Measurements from ENCODE around the gene SIGLEC12.

The SIGLEC12 gene

GRCh38 chr19:51501594-51502263 is at the start of gene SIGLEC12:
SIGLEC12 (minus strand) TSS chr19:51501800; CDS start chr19:51501733, 67 bp downstream.
- intact Hi-C loops (cut with DNase I): no loop called here
- DNase-seq: peak in 36 of 42 donors; percentile 6 to 63 (median 37)

GRCh38 chr19:51550848-51551672 is 49.5 kb upstream of the SIGLEC12 start:
- no peak for DNase-seq
- intact Hi-C loops (cut with DNase I): no loop called here

GRCh38 chr19:51549533-51550324 is 48.1 kb upstream of the SIGLEC12 start:
- no peak for DNase-seq
- intact Hi-C loops (cut with DNase I): no loop called here

- intact Hi-C loops (cut with DNase I): no loop called here
- DNase-seq: no peak
These were observed 47.3 kb upstream of the SIGLEC12 start for GRCh38 chr19:51548891-51549305.

- intact Hi-C loops (cut with DNase I): no loop called here
- DNase-seq: no peak
These were observed 46.6 kb upstream of the SIGLEC12 start for GRCh38 chr19:51548213-51548651.

GRCh38 chr19:51547397-51548212 is 46.0 kb upstream of the SIGLEC12 start:
- no peak for DNase-seq
- intact Hi-C loops (cut with DNase I): no loop called here

- no peak for DNase-seq
- intact Hi-C loops (cut with DNase I): no loop called here
These were observed 45.2 kb upstream of the SIGLEC12 start for GRCh38 chr19:51546650-51547396.

- no peak for DNase-seq
- intact Hi-C loops (cut with DNase I): no loop called here
These were observed 44.6 kb upstream of the SIGLEC12 start for GRCh38 chr19:51546107-51546649.

- intact Hi-C loops (cut with DNase I): no loop called here
- DNase-seq: no peak
These were observed 42.4 kb upstream of the SIGLEC12 start for GRCh38 chr19:51544038-51544437.

- DNase-seq: no peak
- intact Hi-C loops (cut with DNase I): no loop called here
These were observed 41.1 kb upstream of the SIGLEC12 start for GRCh38 chr19:51542699-51543098.

- intact Hi-C loops (cut with DNase I): no loop called here
- DNase-seq: no peak
These were observed 40.1 kb upstream of the SIGLEC12 start for GRCh38 chr19:51541458-51542357.

GRCh38 chr19:51539821-51540366 is 38.3 kb upstream of the SIGLEC12 start:
- no peak for DNase-seq
- intact Hi-C loops (cut with DNase I): no loop called here

- intact Hi-C loops (cut with DNase I): no loop called here
- DNase-seq: no peak
These were observed 33.9 kb upstream of the SIGLEC12 start for GRCh38 chr19:51535535-51535934.

- intact Hi-C loops (cut with DNase I): no loop called here
- DNase-seq: peak in 39 of 42 donors; percentile 10 to 74 (median 47)
These were observed 30.0 kb upstream of the SIGLEC12 start, which contains the start of gene SIGLEC6 for GRCh38 chr19:51531349-51532315. SIGLEC6 (minus strand) TSS chr19:51531670; CDS start chr19:51531648, 22 bp downstream.

GRCh38 chr19:51530616-51531015 is 29.0 kb upstream of the SIGLEC12 start:
- intact Hi-C loops (cut with DNase I): no loop called here
- DNase-seq: no peak

Data from head of caudate nucleus (tissue), 42 donors.